Thyroid gland (tissue), 4 donors: Measurements from ENCODE around the gene FAH. TPM values are rescaled to one million over a fixed set of nuclear protein-coding genes. Genes with fewer than 3 reads are reported as not detected.

Experiments used
- DNase-seq, 2 donors: peaks; one replicate each; pipeline ENCODE4 v3.0.0-alpha.2; 2019
- H3K27ac ChIP-seq, 3 donors: fragments of 200-600 bp; sonication (generic); 1 replicate in 2 of 3; 2 replicates in 1 of 3; pipeline ENCODE4 v1.5.1; 2016 to 2019; ENCODE audit warnings: mild to moderate bottlenecking in 1 of 3, moderate library complexity in 1 of 3
- H3K27me3 ChIP-seq: fragments of 200-600 bp; sonication (generic); one replicate; pipeline ENCODE4 v1.5.1; 2019
- H3K36me3 ChIP-seq, 2 donors: fragments of 200-600 bp; sonication (generic); one replicate each; pipeline ENCODE4 v1.5.1; 2016 to 2019
- H3K4me1 ChIP-seq, 2 donors: fragments of 200-600 bp; sonication (generic); one replicate each; pipeline ENCODE4 v1.5.1; 2017 to 2019
- H3K4me3 ChIP-seq, 3 donors: fragments of 200-600 bp; sonication (generic); replicated peaks in 1 of 3; 1 replicate in 2 of 3; 2 replicates in 1 of 3; pipeline ENCODE4 v1.5.1; 2016; ENCODE audit warnings: mild to moderate bottlenecking in 1 of 3
- H3K9me3 ChIP-seq: fragments of 200-600 bp; sonication (generic); one replicate; pipeline ENCODE4 v1.5.1; 2017
- CTCF ChIP-seq, 6 experiments: fragments of 200-600 bp in 3 of 6; fragments of 450-650 bp in 3 of 6; sonication (generic) in 3 of 6; IDR thresholded peaks; one replicate each; pipeline ENCODE4 v1.5.1; 2016 to 2019; ENCODE audit warnings: antibody characterized with exemption in 6 of 6, mild to moderate bottlenecking in 2 of 6, inconsistent platforms in 1 of 6, moderate library complexity in 1 of 6
- POLR2A ChIP-seq, 2 donors: fragments of 450-650 bp; IDR thresholded peaks; one replicate each; pipeline ENCODE4 v1.6.1; 2017; ENCODE audit warnings: antibody characterized with exemption in 2 of 2, mild to moderate bottlenecking in 2 of 2, moderate library complexity in 1 of 2
- WGBS, 2 donors: methylation state at CpG; one replicate each; pipeline ENCODE4 v1.1.5; 2017; 5-methylcytosine and 5-hydroxymethylcytosine counted together
- intact Hi-C: fragments of 100-400 bp; cut with DNase I; formaldehyde crosslinking; loops from one replicate; pipeline ENCODE4 v1.15.1; 2023
- total RNA-seq, 4 donors: library from RNA; depleted of rRNA; stranded (reverse); fragments of >200 nt; gene quantifications; one replicate each; pipeline ENCODE4 v1.2.3, GENCODE V29; 2016

Gene FAH
- total RNA-seq, 4 donors from 2014 or later, result 14.0 to 30.2 (median 21.2) TPM

- Histone ChIP-seq H3K4me1 (peaks cover 3 to 13% of the 10 kb centered on the region in 2 donors), H3K27me3 (no peaks in the 10 kb centered on the region), H3K36me3 (peaks cover 3 to 7% of the 10 kb centered on the region in 2 donors), H3K4me3 (no peak overlapping the region), H3K27ac (no peak overlapping the region), H3K9me3 (no peaks in the 10 kb centered on the region)
- TF ChIP-seq CTCF (IDR thresholded peaks at IDR 0.05) (no peak), POLR2A (IDR thresholded peaks at IDR 0.05) (no peak)
- intact Hi-C loops, result no loop called here
- no peak for DNase-seq
- 87 to 88% methylated on average over 13 to 15 of the region's 16 CpGs for WGBS, 2 donors
Measured at GRCh38 chr15:80179935-80180334, 27.1 kb downstream of the FAH start.

GRCh38 chr15:80180468-80180867, 27.7 kb downstream of the FAH start:
- TF ChIP-seq POLR2A (IDR thresholded peaks at IDR 0.05), result no peak
- TF ChIP-seq CTCF (IDR thresholded peaks at IDR 0.05), result no peak
- Histone ChIP-seq H3K27me3 (no peaks in the 10 kb centered on the region), H3K36me3 (peaks cover 3 to 7% of the 10 kb centered on the region in 2 donors), H3K4me1 (peaks cover 3 to 13% of the 10 kb centered on the region in 2 donors), H3K27ac (no peak overlapping the region), H3K9me3 (no peaks in the 10 kb centered on the region), H3K4me3 (no peak overlapping the region)
- intact Hi-C loops, result no loop called here
- 86 to 93% methylated on average over 4 to 7 of the region's 7 CpGs for WGBS, 2 donors
- DNase-seq, result no peak

- WGBS, 2 donors, result 96% methylated on average over 10 of the region's 10 CpGs
- no peaks in the 10 kb centered on the region for H3K9me3 ChIP-seq
Measured at GRCh38 chr15:80180986-80181385, 28.2 kb downstream of the FAH start.

GRCh38 chr15:80182611-80183261, 29.9 kb downstream of the FAH start:
- Histone ChIP-seq H3K4me3 (no peak overlapping the region), H3K27ac (no peak overlapping the region), H3K9me3 (no peaks in the 10 kb centered on the region), H3K4me1 (peaks cover 3 to 9% of the 10 kb centered on the region in 2 donors), H3K27me3 (no peaks in the 10 kb centered on the region), H3K36me3 (peaks cover 3 to 18% of the 10 kb centered on the region in 2 donors)
- intact Hi-C loops, result no loop called here
- WGBS, 2 donors, result 37 to 41% methylated on average over 5 of the region's 5 CpGs
- TF ChIP-seq CTCF (IDR thresholded peaks at IDR 0.05), result no peak
- no peak for TF ChIP-seq POLR2A (IDR thresholded peaks at IDR 0.05)
- peak; percentile 30 to 54 for DNase-seq

More at GRCh38 chr15:80180986-80181385, 28.2 kb downstream of the FAH start:
- Histone ChIP-seq H3K4me3 (no peak overlapping the region), H3K36me3 (peaks cover 3 to 10% of the 10 kb centered on the region in 2 donors), H3K27me3 (no peaks in the 10 kb centered on the region), H3K27ac (no peak overlapping the region), H3K4me1 (peaks cover 3 to 13% of the 10 kb centered on the region in 2 donors)
- no peak for TF ChIP-seq CTCF (IDR thresholded peaks at IDR 0.05)
- intact Hi-C loops, result no loop called here
- no peak for DNase-seq

GRCh38 chr15:80183306-80183705, 30.5 kb downstream of the FAH start:
- intact Hi-C loops, result no loop called here
- no peak for DNase-seq
- Histone ChIP-seq H3K27ac (no peak overlapping the region), H3K4me1 (peaks cover 3 to 9% of the 10 kb centered on the region in 2 donors), H3K27me3 (no peaks in the 10 kb centered on the region), H3K9me3 (no peaks in the 10 kb centered on the region), H3K4me3 (no peak overlapping the region), H3K36me3 (peaks cover 3 to 18% of the 10 kb centered on the region in 2 donors)
- TF ChIP-seq CTCF (IDR thresholded peaks at IDR 0.05), result no peak
- no peak for TF ChIP-seq POLR2A (IDR thresholded peaks at IDR 0.05)
- WGBS, 2 donors, result 93 to 94% methylated on average over 10 of the region's 10 CpGs
